GM19025 (cell line): ENCODE measurements around the gene SORCS3.
"Not testable (repeated sequence)": the region's sequence is repeated elsewhere in the genome, so short reads cannot be mapped to it uniquely, and the experiment has no call there.

Experiments
- ATAC-seq: cut with Tn5 transposase; IDR thresholded peaks from one replicate; pipeline ENCODE4 v1.9.1; 2021; ENCODE audit warnings: mild to moderate bottlenecking, low read depth, moderate library complexity; ENCODE audit not compliant: unreplicated experiment

SORCS3 gene

GRCh38 chr10:104689105-104689504 is 48.0 kb downstream of the SORCS3 start:
- ATAC-seq, result no peak

- no peak for ATAC-seq
Measured at GRCh38 chr10:104689547-104689946, 48.5 kb downstream of the SORCS3 start.

- no peak for ATAC-seq
Measured at GRCh38 chr10:104690101-104690500, 49.0 kb downstream of the SORCS3 start.

GRCh38 chr10:104690959-104691358 is 49.9 kb downstream of the SORCS3 start:
- ATAC-seq, result no peak

- ATAC-seq, result no peak
Measured at GRCh38 chr10:104694074-104694473, 53.0 kb downstream of the SORCS3 start.

DNA sequence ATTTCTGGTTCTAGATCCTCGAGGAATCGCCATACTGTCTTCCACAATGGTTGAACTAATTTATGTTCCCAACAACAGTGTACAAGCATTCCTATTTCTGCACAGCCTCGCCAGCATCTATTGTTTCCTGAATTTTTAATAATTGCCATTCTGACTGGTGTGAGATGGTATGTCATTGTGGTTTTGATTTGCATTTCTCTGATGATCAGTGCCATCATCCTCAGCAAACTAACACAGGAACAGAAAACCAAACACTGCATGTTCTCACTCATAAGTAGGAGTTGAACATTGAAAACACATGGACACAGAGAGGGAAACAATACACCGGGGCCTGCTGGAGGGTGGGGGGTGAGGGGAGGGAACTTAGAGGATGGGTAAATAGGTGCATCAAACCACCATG is 62.2 kb downstream of the SORCS3 start:
- ATAC-seq, result not testable (repeated sequence)

- ATAC-seq, result no peak
Measured at GRCh38 chr10:104706886-104707285, 65.8 kb downstream of the SORCS3 start.

DNA sequence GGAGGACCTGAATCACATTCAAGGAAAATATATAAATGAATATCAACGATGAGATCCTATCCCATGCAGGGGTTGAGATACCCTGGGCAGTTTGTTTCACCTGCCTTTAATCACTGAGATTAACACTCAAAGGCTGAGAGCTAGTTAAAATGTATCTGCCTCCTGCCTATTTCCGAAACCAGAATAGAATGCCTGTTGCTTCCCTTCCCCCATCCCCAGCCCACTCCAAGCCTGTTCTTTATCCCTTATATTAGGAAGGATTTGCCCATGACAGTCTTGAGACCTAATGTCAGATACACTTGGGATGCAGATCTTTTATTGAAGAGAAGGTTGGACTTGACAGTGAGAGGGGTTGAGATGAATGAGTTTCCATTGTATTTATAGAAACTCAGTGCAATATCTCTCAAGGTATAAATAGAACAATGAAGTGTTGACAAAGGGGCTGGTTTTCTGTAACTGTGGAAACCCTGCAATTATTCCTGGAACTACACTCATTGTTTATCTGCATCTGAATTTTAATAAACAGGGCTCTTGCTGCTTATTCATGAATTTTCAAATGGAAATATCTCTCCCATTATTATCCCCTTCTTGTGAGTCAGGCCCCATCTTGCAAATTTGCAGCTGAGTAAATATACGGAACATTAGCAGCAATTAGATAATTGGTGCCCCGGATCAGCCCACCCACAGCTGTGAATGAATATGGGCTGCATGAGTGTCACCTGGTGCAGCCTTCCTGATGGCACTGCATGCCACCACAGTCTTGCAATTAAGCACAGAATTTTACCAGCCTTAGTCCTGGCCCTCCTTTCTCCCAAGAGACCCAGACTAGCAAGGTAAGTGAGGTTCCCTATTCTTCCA is 66.7 kb downstream of the SORCS3 start:
- no peak for ATAC-seq

- no peak for ATAC-seq
Measured at GRCh38 chr10:104711302-104711721, 70.2 kb downstream of the SORCS3 start.

DNA sequence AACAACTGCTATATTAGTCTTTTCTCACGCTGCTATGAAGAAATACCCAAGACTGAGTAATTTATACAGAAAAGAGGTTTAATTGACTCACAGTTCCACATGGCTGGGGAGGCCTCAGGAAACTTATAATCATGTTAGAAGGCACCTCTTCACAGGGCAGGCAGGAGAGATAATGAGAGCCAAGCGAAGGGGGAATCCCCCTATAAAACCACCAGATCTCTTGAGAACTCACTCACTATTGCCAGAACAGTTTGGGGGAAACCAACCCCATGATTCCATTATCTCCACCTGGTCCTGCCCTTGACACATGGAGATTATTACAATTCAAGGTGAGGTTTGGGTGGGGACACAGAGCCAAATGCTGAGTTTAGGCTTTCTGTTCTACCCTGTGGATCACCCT is 89.5 kb downstream of the SORCS3 start:
- not testable (repeated sequence) for ATAC-seq

- no peak for ATAC-seq
Measured at GRCh38 chr10:104731192-104731591, 90.1 kb downstream of the SORCS3 start.

DNA sequence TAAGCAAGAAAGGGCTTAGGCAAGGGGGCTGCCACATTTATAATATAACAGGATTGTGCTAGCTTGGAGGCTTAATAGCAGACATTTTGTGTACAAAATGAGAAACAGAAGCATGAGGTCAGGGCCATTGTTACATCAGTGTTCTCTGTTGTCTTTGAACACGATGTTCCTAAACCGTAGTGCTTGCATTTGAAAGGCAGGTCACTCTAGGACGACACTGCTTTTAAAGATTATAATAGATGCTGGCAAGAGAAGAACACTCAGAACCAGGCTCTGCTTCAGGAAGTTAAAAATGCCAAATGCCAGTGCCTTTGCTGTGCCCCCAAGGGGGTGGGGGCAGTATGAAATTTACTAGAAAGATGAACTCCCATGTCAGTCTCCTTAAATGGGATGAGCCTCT is 91.1 kb downstream of the SORCS3 start:
- ATAC-seq, result no peak

GRCh38 chr10:104734433-104734832 is 93.3 kb downstream of the SORCS3 start:
- no peak for ATAC-seq

DNA sequence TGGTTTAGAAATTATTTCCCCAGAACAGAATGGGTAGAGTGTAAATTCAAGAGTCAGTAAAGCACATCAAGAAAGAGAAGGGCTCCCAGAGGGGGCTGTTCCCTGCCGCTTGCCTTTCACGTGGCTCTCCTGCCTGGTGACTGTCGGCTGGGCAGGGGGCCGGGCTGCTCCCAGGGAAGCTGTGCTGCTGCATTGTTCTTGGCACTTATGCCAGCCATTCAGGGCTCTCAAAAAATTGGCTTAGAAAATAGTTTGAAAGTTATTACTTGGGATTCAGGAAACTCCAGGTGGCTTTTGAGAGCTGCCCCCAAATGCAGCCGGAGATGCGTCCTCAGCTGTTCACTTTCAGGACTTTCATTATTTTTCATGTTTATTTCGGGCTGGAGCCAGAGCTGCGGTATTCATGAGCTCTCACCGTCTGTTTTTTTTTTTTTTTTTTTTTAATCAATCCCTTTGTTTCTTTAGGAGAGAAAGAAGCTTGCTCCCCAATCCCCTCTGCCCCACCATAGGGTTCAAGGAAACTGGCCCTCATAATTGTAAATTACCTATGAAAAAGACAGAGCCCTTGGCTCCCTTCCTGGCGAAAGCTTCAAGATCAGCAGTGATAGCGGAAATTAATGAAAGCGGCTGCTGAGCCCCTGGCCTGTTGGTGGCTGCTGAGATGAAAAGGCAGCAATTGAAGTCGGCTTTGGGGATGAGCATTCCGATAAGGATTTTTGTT is 94.1 kb downstream of the SORCS3 start:
- no peak for ATAC-seq

DNA sequence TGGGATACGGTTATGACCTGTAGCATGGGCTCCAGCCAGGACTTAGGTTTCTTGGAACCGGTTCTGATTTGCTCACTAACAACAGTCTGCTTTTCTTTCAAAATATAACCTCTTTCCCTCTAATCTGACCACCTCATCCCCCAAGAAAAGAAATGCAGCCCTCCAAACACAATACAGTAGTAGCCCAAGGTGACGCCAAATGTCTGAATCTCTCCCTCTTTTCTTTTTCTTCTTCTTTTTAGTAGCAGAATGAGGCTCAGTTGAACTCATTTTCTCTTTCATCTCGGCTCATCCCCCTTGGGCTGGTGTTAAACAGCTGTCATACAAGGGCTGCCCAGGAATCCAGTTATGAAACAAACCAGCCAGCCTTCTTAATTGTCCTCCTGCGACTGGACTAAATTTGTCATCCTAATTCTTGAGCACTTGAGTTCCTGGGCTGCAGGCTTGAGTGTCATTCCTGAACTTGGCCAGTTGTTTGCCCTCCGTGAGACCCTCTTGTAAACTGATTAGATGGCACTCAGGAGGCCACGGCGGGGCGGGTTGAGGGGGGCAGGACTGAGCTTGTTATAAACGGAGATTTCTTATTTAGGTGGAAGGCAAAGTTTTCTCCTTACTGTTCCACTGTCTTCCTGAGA is 94.8 kb downstream of the SORCS3 start:
- ATAC-seq, result no peak

DNA sequence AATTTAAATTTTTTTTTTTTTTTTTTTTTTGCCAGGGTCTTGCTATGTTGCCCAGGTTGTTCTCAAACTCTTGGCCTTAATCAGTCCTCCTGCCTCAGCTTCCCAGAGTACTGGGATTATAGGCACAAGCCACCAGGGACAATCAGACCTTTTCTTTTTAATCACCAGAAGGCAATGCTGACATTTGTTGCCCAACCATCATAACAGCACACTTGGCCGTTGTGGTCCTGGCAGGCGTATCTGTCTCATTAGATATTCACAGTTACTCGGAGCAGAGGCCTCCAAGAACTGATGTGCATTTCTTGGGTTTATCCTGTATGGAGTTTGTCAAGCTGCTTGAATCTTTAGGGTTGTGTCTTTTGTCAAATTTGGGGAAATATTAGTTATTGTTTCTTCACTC is 100.0 kb downstream of the SORCS3 start:
- no peak for ATAC-seq

DNA sequence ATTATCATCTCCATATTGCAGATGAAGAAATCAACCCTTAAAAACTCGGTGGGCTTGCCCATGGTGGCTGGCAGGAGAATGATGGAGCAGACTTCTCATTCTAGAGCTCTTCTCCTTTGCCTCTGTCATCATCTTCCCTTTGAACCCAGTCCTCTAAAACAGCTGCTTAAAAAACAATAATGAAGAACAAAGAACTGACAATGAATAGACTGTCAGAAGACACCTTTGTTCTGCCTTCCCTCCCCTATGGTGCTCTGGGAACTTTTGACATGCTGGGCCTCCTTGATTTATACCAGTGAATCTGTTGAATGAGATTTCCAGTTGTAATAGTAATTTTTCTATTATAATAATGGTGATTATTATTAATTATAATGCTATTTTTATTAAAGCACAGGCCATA is 103.0 kb downstream of the SORCS3 start:
- no peak for ATAC-seq

DNA sequence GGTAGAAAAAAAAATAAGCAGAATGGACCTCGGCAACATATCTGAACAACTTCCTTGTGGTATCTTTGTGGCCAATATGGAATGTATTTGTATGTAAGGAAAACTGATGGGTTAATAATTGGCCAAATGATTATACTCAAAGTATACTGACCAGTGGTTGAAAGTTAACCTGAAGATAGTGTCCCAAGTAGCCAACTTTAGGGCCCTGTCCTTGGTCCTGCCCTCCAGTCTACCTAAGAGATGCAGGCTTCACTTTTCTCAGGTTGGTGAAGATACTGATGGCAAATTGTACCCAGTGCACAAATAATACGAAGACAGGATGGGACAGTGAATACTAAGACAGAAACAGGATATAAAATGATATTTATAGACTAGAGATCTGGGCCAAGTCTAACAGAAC is 109.2 kb downstream of the SORCS3 start:
- no peak for ATAC-seq

GRCh38 chr10:104762793-104763192 is 121.7 kb downstream of the SORCS3 start:
- ATAC-seq, result no peak

GRCh38 chr10:104766341-104766740 is 125.3 kb downstream of the SORCS3 start:
- no peak for ATAC-seq

GRCh38 chr10:104767282-104767681 is 126.2 kb downstream of the SORCS3 start:
- ATAC-seq, result no peak
